Skeletal muscle tissue (tissue), 4 donors: ENCODE results near the gene FRAT1. TPM values are rescaled to one million over a fixed set of nuclear protein-coding genes. Genes with fewer than 3 reads are reported as not detected.
A peak's percentile ranks its signal among the peaks of the same experiment; 100 is the strongest.
"Not testable (repeated sequence)": the region's sequence is repeated elsewhere in the genome, so short reads cannot be mapped to it uniquely, and the experiment has no call there.

Experiments
- H3K27ac ChIP-seq: one replicate; pipeline ENCODE4 v1.7.0; 2013; ENCODE audit warnings: mild to moderate bottlenecking, low read depth, low read length, inconsistent platforms
- H3K27me3 ChIP-seq, 3 donors: one replicate each; pipeline ENCODE4 v1.7.0; 2013; ENCODE audit warnings: low read length in 3 of 3; ENCODE audit not compliant: control insufficient read depth in 3 of 3, insufficient read depth in 3 of 3
- H3K36me3 ChIP-seq, 3 donors: one replicate each; pipeline ENCODE4 v1.7.0; 2013; ENCODE audit warnings: low read length in 3 of 3; ENCODE audit not compliant: control insufficient read depth in 3 of 3, insufficient read depth in 3 of 3
- H3K4me1 ChIP-seq, 3 donors: one replicate each; pipeline ENCODE4 v1.7.0; 2013; ENCODE audit warnings: low read length in 3 of 3, mild to moderate bottlenecking in 3 of 3; ENCODE audit not compliant: control insufficient read depth in 3 of 3, insufficient read depth in 3 of 3
- H3K4me3 ChIP-seq, 3 donors: one replicate each; pipeline ENCODE4 v1.7.0; 2013; ENCODE audit warnings: low read length in 3 of 3
- H3K9ac ChIP-seq, 3 donors: one replicate each; pipeline ENCODE4 v1.7.0; 2013; ENCODE audit warnings: low read length in 3 of 3, mild to moderate bottlenecking in 3 of 3, moderate library complexity in 2 of 3, low read depth in 1 of 3
- H3K9me3 ChIP-seq, 3 donors: one replicate each; pipeline ENCODE4 v1.7.0; 2013; ENCODE audit warnings: low read length in 3 of 3; ENCODE audit not compliant: control insufficient read depth in 3 of 3
- total RNA-seq: library from RNA; depleted of rRNA; stranded (reverse); fragments of >200 nt; gene quantifications from one replicate; pipeline ENCODE4 v1.2.3, GENCODE V29; 2014
- donor health status: Osteomylitis.

FRAT1 gene
- total RNA-seq: 2.1 TPM

GRCh38 chr10:97318772-97319651, at the start of gene FRAT1:
Gene FRAT1, plus strand, starts transcription at chr10:97319271. Its CDS starts 183 bp downstream, at chr10:97319454.
- H3K36me3 ChIP-seq: no peaks in the 10 kb centered on the region
- no peaks in the 10 kb centered on the region for H3K27me3 ChIP-seq
- H3K27ac ChIP-seq: peak within 1 kb of the TSS; percentile 96
- H3K9ac ChIP-seq: peak within 1 kb of the TSS; percentile 92 to 99 (median 97)
- H3K4me3 ChIP-seq: peak within 1 kb of the TSS; percentile 88 to 91 (median 91)
- H3K9me3 ChIP-seq: no peaks in the 10 kb centered on the region
- H3K4me1 ChIP-seq: peaks cover 20 to 29% (median 24%) of the 10 kb centered on the region in 3 donors

- no peak overlapping the region for H3K9ac ChIP-seq
Observed at GRCh38 chr10:97270523-97271154, 48.4 kb upstream of the FRAT1 start.

GRCh38 chr10:97273700-97274099, 45.4 kb upstream of the FRAT1 start:
- H3K4me3 ChIP-seq: no peak overlapping the region
- H3K36me3 ChIP-seq: no peaks in the 10 kb centered on the region
- H3K9me3 ChIP-seq: no peaks in the 10 kb centered on the region
- peaks cover 5 to 14% (median 8%) of the 10 kb centered on the region in 3 donors for H3K4me1 ChIP-seq
- no peak overlapping the region for H3K27ac ChIP-seq
- no peak overlapping the region for H3K9ac ChIP-seq
- H3K27me3 ChIP-seq: no peaks in the 10 kb centered on the region

More at GRCh38 chr10:97270523-97271154, 48.4 kb upstream of the FRAT1 start:
- H3K4me3 ChIP-seq: no peak overlapping the region
- H3K4me1 ChIP-seq: peaks cover 0 to 3% (median 2%) of the 10 kb centered on the region in 3 donors
- H3K36me3 ChIP-seq: peaks cover 0 to 2% (median 0%) of the 10 kb centered on the region in 3 donors
- H3K27me3 ChIP-seq: no peaks in the 10 kb centered on the region
- no peaks in the 10 kb centered on the region for H3K9me3 ChIP-seq
- no peak overlapping the region for H3K27ac ChIP-seq

GRCh38 chr10:97274828-97275227, 44.2 kb upstream of the FRAT1 start:
- H3K9ac ChIP-seq: no peak overlapping the region
- H3K4me1 ChIP-seq: peaks cover 9 to 21% (median 16%) of the 10 kb centered on the region in 3 donors
- H3K36me3 ChIP-seq: no peaks in the 10 kb centered on the region
- no peak overlapping the region for H3K4me3 ChIP-seq
- H3K27me3 ChIP-seq: no peaks in the 10 kb centered on the region
- no peaks in the 10 kb centered on the region for H3K9me3 ChIP-seq
- H3K27ac ChIP-seq: no peak overlapping the region

- H3K36me3 ChIP-seq: no peaks in the 10 kb centered on the region
- peaks cover 9 to 21% (median 16%) of the 10 kb centered on the region in 3 donors for H3K4me1 ChIP-seq
- no peak overlapping the region for H3K4me3 ChIP-seq
- peak overlapping the region in 2 of 3 donors; percentile 35 to 38 for H3K9ac ChIP-seq
- no peak overlapping the region for H3K27ac ChIP-seq
- no peaks in the 10 kb centered on the region for H3K27me3 ChIP-seq
- H3K9me3 ChIP-seq: no peaks in the 10 kb centered on the region
Observed at GRCh38 chr10:97277551-97277950, 41.5 kb upstream of the FRAT1 start.

GRCh38 chr10:97278491-97278989, 40.5 kb upstream of the FRAT1 start:
- Histone ChIP-seq H3K27me3 (no peaks in the 10 kb centered on the region), H3K9ac (peak overlapping the region; percentile 18 to 36 (median 28)), H3K9me3 (no peaks in the 10 kb centered on the region), H3K36me3 (no peaks in the 10 kb centered on the region), H3K4me1 (peaks cover 9 to 21% (median 16%) of the 10 kb centered on the region in 3 donors), H3K27ac (peak overlapping the region; percentile 41), H3K4me3 (no peak overlapping the region)

- peak overlapping the region; percentile 41 for H3K27ac ChIP-seq
- no peak overlapping the region for H3K4me3 ChIP-seq
- H3K27me3 ChIP-seq: no peaks in the 10 kb centered on the region
- H3K9me3 ChIP-seq: no peaks in the 10 kb centered on the region
- H3K4me1 ChIP-seq: peaks cover 9 to 21% (median 16%) of the 10 kb centered on the region in 3 donors
- H3K36me3 ChIP-seq: no peaks in the 10 kb centered on the region
- peak overlapping the region; percentile 18 to 36 (median 25) for H3K9ac ChIP-seq
Observed at GRCh38 chr10:97279121-97279815, 39.8 kb upstream of the FRAT1 start.

- no peaks in the 10 kb centered on the region for H3K36me3 ChIP-seq
- no peak overlapping the region for H3K9ac ChIP-seq
- no peak overlapping the region for H3K4me3 ChIP-seq
- H3K9me3 ChIP-seq: no peaks in the 10 kb centered on the region
- H3K27ac ChIP-seq: no peak overlapping the region
- H3K27me3 ChIP-seq: no peaks in the 10 kb centered on the region
- H3K4me1 ChIP-seq: peaks cover 7 to 18% (median 16%) of the 10 kb centered on the region in 3 donors
Observed at GRCh38 chr10:97280783-97281182, 38.3 kb upstream of the FRAT1 start.

GRCh38 chr10:97290076-97290475, 29.0 kb upstream of the FRAT1 start:
- not testable (repeated sequence) for H3K9ac ChIP-seq, H3K4me3 ChIP-seq

More at GRCh38 chr10:97290076-97290475, 29.0 kb upstream of the FRAT1 start:
- H3K27ac ChIP-seq, H3K27me3 ChIP-seq, H3K9me3 ChIP-seq, H3K4me1 ChIP-seq, H3K36me3 ChIP-seq: not testable (repeated sequence)
